ENCODE data around the gene SLC40A1. TPM values are rescaled to one million over a fixed set of nuclear protein-coding genes. Genes with fewer than 3 reads are reported as not detected.

The SLC40A1 gene
- total and polyA plus RNA-seq, 2 donors (not counting 3 experiments of a cell fraction or from before 2014, with no cell fraction given), result 8.5 to 15.1 TPM

DNA sequence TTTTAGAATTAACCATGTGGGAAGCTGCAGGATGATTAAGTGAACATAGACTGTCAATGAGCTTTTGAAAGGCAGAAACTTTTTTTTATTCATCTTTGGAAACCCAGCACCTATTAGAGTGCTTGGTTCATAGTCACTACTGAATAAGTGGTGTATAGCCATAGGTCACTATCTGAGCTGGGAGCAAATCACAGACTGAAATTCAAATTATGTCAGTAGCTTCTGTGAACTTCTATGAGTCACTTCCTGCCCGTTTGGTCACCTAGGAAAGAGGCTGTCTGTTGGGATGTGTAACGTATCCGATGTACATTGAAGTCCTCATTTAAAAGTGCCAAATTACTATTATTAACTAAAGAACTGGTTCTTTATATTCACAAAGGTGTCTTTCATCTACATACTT, 20.5 kb upstream of the SLC40A1 start:
- BruUV-seq (replicated peaks), result no TSS peak
- TF ChIP-seq FOS (IDR thresholded peaks at IDR 0.05; ENCODE audit: borderline replicate concordance, insufficient read depth, low read length), result no peak
- TF ChIP-seq, protein P1, sequence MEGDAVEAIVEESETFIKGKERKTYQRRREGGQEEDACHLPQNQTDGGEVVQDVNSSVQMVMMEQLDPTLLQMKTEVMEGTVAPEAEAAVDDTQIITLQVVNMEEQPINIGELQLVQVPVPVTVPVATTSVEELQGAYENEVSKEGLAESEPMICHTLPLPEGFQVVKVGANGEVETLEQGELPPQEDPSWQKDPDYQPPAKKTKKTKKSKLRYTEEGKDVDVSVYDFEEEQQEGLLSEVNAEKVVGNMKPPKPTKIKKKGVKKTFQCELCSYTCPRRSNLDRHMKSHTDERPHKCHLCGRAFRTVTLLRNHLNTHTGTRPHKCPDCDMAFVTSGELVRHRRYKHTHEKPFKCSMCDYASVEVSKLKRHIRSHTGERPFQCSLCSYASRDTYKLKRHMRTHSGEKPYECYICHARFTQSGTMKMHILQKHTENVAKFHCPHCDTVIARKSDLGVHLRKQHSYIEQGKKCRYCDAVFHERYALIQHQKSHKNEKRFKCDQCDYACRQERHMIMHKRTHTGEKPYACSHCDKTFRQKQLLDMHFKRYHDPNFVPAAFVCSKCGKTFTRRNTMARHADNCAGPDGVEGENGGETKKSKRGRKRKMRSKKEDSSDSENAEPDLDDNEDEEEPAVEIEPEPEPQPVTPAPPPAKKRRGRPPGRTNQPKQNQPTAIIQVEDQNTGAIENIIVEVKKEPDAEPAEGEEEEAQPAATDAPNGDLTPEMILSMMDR (IDR thresholded peaks at IDR 0.05; ENCODE audit: extremely low read depth in 1 of 2, insufficient read depth in 1 of 2, low read depth in 1 of 2, low read length in 2 of 2), result no peak
- TF ChIP-seq GATA2 (IDR thresholded peaks at IDR 0.05; ENCODE audit: insufficient read depth, insufficient read length, low read depth, low read length), result no peak
- TF ChIP-seq EZH2 (IDR thresholded peaks at IDR 0.05; ENCODE audit: borderline replicate concordance, low read depth, low read length, severe bottlenecking), result no peak
- no peak for TF ChIP-seq JUN (IDR thresholded peaks at IDR 0.05; ENCODE audit: borderline replicate concordance, insufficient read depth, insufficient read length, low read depth)
- TF ChIP-seq, protein P2, sequence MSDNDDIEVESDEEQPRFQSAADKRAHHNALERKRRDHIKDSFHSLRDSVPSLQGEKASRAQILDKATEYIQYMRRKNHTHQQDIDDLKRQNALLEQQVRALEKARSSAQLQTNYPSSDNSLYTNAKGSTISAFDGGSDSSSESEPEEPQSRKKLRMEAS (IDR thresholded peaks at IDR 0.05; ENCODE audit: insufficient read depth, insufficient read length), result no peak
- no peak for TF ChIP-seq MYC (IDR thresholded peaks at IDR 0.05; ENCODE audit: low read depth, low read length)
- TF ChIP-seq POLR2AphosphoS5 (IDR thresholded peaks at IDR 0.05; ENCODE audit: insufficient read depth, low read depth, low read length), result no peak
- TF ChIP-seq POLR2A (IDR thresholded peaks at IDR 0.05; ENCODE audit: low read depth, low read length), result no peak
- Histone ChIP-seq H3K4me2 (ENCODE audit: insufficient read depth, low read length) (no peak overlapping the region), H4K20me1 (replicated peaks; ENCODE audit: control insufficient read depth, extremely low read depth, insufficient read depth, low read length) (no peaks in the 10 kb centered on the region), H3K79me2 (ENCODE audit: control insufficient read depth, insufficient read depth, low read length) (no peaks in the 10 kb centered on the region), H2AFZ (ENCODE audit: low read depth, low read length) (no peak overlapping the region), H3K27me3 (ENCODE audit: control insufficient read depth in 2 of 2, insufficient read depth in 2 of 2, low read length in 2 of 2) (no peaks in the 10 kb centered on the region), H3K36me3 (ENCODE audit: control insufficient read depth in 2 of 2, extremely low read depth in 1 of 2, insufficient read depth in 2 of 2, low read length in 2 of 2) (no peaks in the 10 kb centered on the region), H3K9me3 (replicated peaks; ENCODE audit: control insufficient read depth, insufficient read depth, low read length) (no peaks in the 10 kb centered on the region), H3K27ac (ENCODE audit: insufficient read depth, low read depth, low read length) (no peak overlapping the region), H3K9ac (replicated peaks; ENCODE audit: extremely low read depth, insufficient read depth, low read length) (no peak overlapping the region), H3K9me1 (replicated peaks; ENCODE audit: control insufficient read depth, extremely low read depth, insufficient read depth, low read length) (no peaks in the 10 kb centered on the region), H3K4me1 (ENCODE audit: control insufficient read depth, extremely low read depth, insufficient read depth, low read length) (no peaks in the 10 kb centered on the region), H3K4me3 (replicated peaks in 1 of 3; ENCODE audit: insufficient read depth in 1 of 3, low read depth in 1 of 3, low read length in 3 of 3) (no peak overlapping the region)
- FAIRE-seq (no peak), DNase-seq (ENCODE audit: low read depth, low spot score) (no peak)
- POLR2A ChIA-PET, result no interaction called here
- dilution Hi-C loops (cut with MboI; ENCODE audit: extremely low pct_ligation_motif_present, low sequenced_read_pairs), result no loop called here
- CTCF ChIA-PET, result interaction anchor here (0.7 to 2.1 kb wide), 2 partner anchors 12 to 29 kb away, joined by 3 to 5 read pairs; no protein-coding TSS in a partner anchor
- intact Hi-C loops (cut with micrococcal nuclease), result no loop called here
